ENCODE results near the gene MSI2.
A peak's percentile ranks its signal among the peaks of the same experiment; 100 is the strongest.

Gene MSI2

DNA sequence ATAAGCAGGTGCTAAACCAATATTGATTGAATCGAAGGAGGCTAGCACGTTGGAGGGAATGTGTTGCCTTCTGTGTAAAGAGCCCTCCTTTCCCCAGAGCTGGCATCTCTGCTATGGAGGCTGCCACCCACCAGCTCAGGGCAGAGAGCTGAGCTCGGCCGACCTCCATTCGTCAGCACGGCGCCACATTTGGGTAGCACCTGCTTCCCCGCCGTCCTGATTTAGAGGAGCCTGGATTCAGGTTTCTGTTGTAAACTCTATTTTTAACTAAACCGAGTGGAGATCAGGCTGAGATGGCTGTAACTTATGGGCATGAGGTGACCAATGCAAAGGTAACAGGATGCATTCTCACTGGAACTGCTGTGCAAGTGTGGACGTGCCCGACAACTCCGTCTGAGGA, 316.3 kb downstream of the MSI2 start:
- TF ChIP-seq, protein P1, sequence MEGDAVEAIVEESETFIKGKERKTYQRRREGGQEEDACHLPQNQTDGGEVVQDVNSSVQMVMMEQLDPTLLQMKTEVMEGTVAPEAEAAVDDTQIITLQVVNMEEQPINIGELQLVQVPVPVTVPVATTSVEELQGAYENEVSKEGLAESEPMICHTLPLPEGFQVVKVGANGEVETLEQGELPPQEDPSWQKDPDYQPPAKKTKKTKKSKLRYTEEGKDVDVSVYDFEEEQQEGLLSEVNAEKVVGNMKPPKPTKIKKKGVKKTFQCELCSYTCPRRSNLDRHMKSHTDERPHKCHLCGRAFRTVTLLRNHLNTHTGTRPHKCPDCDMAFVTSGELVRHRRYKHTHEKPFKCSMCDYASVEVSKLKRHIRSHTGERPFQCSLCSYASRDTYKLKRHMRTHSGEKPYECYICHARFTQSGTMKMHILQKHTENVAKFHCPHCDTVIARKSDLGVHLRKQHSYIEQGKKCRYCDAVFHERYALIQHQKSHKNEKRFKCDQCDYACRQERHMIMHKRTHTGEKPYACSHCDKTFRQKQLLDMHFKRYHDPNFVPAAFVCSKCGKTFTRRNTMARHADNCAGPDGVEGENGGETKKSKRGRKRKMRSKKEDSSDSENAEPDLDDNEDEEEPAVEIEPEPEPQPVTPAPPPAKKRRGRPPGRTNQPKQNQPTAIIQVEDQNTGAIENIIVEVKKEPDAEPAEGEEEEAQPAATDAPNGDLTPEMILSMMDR (conservative IDR thresholded peaks at IDR 0.05; ENCODE audit: low read depth, low read length), result no peak
- DNase-seq (ENCODE audit: low read depth), result no peak
- H3K4me3 ChIP-seq (ENCODE audit: low read depth, low read length), result no peak overlapping the region

- no peak overlapping the region for H3K4me3 ChIP-seq (ENCODE audit: low read depth, low read length)
- DNase-seq (ENCODE audit: low read depth), result peak; percentile 45
These were observed 317.8 kb downstream of the MSI2 start for GRCh38 chr17:57574040-57574513.

DNA sequence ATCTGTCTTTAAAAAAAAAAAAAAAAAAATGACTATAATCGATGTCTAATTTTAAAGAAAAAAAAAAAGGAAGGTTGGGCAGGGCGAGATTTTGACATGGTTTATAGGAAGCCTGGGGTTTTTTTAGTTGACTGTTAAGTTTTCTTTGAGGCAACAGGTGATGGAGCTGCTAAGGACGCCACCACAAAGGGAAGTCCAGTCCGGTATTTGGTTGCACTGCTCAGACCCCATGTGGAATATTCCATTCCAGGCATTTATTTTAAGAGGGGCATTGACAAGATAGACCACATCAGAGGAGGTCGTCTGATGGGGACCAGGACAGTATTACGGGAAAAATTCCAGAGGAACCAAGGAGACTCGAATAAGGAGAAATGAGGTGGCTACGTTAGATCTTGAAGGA, 320.4 kb downstream of the MSI2 start:
- DNase-seq (ENCODE audit: low read depth), result no peak
- no peak overlapping the region for H3K4me3 ChIP-seq (ENCODE audit: low read depth, low read length)
- TF ChIP-seq, protein P1 (conservative IDR thresholded peaks at IDR 0.05; ENCODE audit: low read depth, low read length), result no peak

More at GRCh38 chr17:57574040-57574513, 317.8 kb downstream of the MSI2 start:
- TF ChIP-seq, protein P1 (conservative IDR thresholded peaks at IDR 0.05; ENCODE audit: low read depth, low read length), result no peak

DNA sequence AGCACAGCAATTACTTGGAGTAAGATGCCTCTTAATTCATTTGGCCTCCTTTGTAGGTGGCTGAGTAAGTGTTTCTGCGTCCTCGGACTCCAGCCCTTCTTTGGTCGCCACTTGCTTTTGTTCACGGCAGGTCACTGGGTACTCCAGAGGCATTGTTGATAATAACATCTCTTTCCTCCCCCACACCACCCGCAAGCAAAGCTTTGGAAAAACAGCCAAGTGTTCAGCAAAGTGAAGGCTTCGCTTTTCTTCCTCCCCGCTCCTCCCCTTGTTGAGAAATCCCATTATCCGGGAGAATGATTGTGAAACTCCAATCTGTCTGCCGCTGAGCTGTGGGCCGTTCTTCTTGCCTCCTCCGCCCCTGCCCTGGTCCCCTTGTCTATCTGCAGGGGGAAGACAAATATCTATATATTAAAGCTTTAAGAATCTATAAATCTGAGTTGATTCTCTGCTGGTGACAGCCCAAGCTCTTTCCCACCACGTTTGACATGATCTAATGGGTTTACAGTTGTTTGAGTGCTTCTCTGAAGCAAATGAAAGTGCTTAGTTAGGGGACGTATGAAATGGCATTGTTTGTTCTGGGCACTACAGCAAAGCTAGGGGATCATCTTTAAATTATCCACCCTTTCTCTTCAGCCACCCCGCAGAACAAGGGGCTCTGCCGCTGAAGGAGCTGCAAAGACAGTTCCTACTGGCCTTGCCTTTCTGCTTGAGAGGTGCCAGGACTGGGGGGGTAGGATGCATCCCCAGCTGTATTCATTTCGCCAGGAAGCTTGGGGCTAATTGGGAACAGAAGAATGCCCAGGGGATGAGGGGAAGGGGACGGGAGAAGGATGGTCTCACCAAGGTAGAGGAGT, 321.7 kb downstream of the MSI2 start:
- peak; percentile 78 for DNase-seq (ENCODE audit: low read depth)
- H3K4me3 ChIP-seq (ENCODE audit: low read depth, low read length), result peak overlapping the region; percentile 53
- TF ChIP-seq, protein P1 (conservative IDR thresholded peaks at IDR 0.05; ENCODE audit: low read depth, low read length), result no peak

DNA sequence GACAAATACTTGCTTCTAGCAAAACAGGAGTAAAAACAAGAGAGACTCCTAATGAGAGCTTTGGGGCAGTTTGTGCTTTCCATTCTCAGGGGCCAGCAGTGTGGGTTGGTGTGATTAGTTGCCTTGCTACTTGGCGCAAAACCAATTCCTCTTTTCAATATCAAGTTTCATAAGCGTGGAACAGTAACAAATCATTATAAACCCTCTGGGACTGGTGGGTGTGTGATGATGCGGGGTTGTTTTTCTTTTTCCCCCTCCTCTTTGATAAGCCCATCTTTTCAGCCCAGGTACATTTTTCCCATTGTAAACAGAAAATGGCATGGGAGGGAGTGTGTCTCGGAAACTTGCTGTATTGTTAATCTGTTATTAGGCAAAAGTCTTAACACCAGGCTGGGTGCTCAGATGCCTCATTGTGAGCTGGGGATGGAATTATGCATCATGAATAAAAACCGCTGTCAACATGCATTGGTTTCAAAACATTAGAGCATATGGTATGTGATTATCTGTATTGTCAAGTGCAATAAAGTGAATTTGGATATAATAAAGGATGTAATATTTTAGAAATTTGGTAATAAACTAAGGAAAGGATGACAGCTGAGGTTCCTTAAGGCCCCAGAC, 322.4 kb downstream of the MSI2 start:
- peak; percentile 69 for DNase-seq (ENCODE audit: low read depth)
- H3K4me3 ChIP-seq (ENCODE audit: low read depth, low read length), result peak overlapping the region; percentile 53
- TF ChIP-seq, protein P1 (conservative IDR thresholded peaks at IDR 0.05; ENCODE audit: low read depth, low read length), result no peak

- H3K4me3 ChIP-seq (ENCODE audit: low read depth, low read length), result no peak overlapping the region
- TF ChIP-seq, protein P1 (conservative IDR thresholded peaks at IDR 0.05; ENCODE audit: low read depth, low read length), result no peak
- no peak for DNase-seq (ENCODE audit: low read depth)
These were observed 322.9 kb downstream of the MSI2 start for GRCh38 chr17:57579245-57579644.

Data from choroid plexus epithelial cell (primary cell).